HL-60/S4 treated with phorbol 12-myristate 13-acetate at 8.2 ng/mL for 4 days and 3 days (cell line): ENCODE data around the gene ZBTB16.

ENCODE experiments used
- in situ Hi-C: fragments of 300-500 bp; cut with MboI; formaldehyde crosslinking; loops from 2 replicates; pipeline ENCODE4 v1.15.0; 2022; ENCODE audit warnings: low sequenced_read_pairs

The ZBTB16 gene

GRCh38 chr11:114164546-114164945 lies 105.0 kb downstream of the ZBTB16 start:
- in situ Hi-C loops, result no loop called here

- in situ Hi-C loops, result no loop called here
Measured at GRCh38 chr11:114165326-114166230, 106.1 kb downstream of the ZBTB16 start.

- in situ Hi-C loops, result no loop called here
Measured at GRCh38 chr11:114166362-114166761, 106.9 kb downstream of the ZBTB16 start.

GRCh38 chr11:114166897-114167323 lies 107.4 kb downstream of the ZBTB16 start:
- in situ Hi-C loops, result no loop called here

GRCh38 chr11:114167355-114167754 lies 107.8 kb downstream of the ZBTB16 start:
- in situ Hi-C loops, result no loop called here

- in situ Hi-C loops, result no loop called here
Measured at GRCh38 chr11:114167771-114168448, 108.4 kb downstream of the ZBTB16 start.

- in situ Hi-C loops, result no loop called here
Measured at GRCh38 chr11:114168691-114169090, 109.2 kb downstream of the ZBTB16 start.

- in situ Hi-C loops, result no loop called here
Measured at GRCh38 chr11:114169321-114169749, 109.8 kb downstream of the ZBTB16 start.

GRCh38 chr11:114169821-114170220 lies 110.3 kb downstream of the ZBTB16 start:
- in situ Hi-C loops, result no loop called here

GRCh38 chr11:114170226-114170625 lies 110.7 kb downstream of the ZBTB16 start:
- in situ Hi-C loops, result no loop called here

- in situ Hi-C loops, result no loop called here
Measured at GRCh38 chr11:114171257-114172054, 111.9 kb downstream of the ZBTB16 start.

GRCh38 chr11:114172055-114172861 lies 112.7 kb downstream of the ZBTB16 start:
- in situ Hi-C loops, result no loop called here

GRCh38 chr11:114172871-114173444 lies 113.4 kb downstream of the ZBTB16 start:
- in situ Hi-C loops, result no loop called here

GRCh38 chr11:114173843-114174242 lies 114.3 kb downstream of the ZBTB16 start:
- in situ Hi-C loops, result no loop called here

GRCh38 chr11:114174712-114175495 lies 115.4 kb downstream of the ZBTB16 start:
- in situ Hi-C loops, result no loop called here

- in situ Hi-C loops, result no loop called here
Measured at GRCh38 chr11:114175706-114176105, 116.2 kb downstream of the ZBTB16 start.

GRCh38 chr11:114176321-114176720 lies 116.8 kb downstream of the ZBTB16 start:
- in situ Hi-C loops, result no loop called here

- in situ Hi-C loops, result no loop called here
Measured at GRCh38 chr11:114178656-114179055, 119.1 kb downstream of the ZBTB16 start.

GRCh38 chr11:114179234-114179941 lies 119.9 kb downstream of the ZBTB16 start:
- in situ Hi-C loops, result no loop called here
